ENCODE data around the gene BEND7. TPM values are rescaled to one million over a fixed set of nuclear protein-coding genes. Genes with fewer than 3 reads are reported as not detected.

The BEND7 gene
- polyA plus RNA-seq, 4 donors, result 29.5 to 39.1 (median 32.9) TPM

DNA sequence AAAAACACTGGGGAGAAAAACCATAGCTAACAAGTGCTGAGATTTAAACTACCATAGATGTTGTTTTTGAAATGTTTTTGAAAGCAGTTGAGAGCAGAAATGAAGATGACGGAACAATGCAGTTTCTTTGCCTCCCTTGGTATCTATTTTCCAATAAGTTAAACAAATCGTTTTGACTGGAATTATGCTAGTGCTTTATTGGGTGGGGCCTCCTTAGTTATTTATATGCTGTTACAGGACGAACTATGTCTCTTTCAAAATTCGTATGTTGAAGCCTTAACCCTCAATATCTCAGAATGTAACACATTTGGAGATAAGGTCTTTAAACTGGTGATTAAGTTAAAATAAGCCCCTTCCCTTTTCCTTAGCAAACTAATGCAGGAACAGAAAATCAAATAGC is 135.2 kb downstream of the BEND7 start:
- no peak for DNase-seq (ENCODE audit: low read depth in 4 of 4, low spot score in 3 of 4)

DNA sequence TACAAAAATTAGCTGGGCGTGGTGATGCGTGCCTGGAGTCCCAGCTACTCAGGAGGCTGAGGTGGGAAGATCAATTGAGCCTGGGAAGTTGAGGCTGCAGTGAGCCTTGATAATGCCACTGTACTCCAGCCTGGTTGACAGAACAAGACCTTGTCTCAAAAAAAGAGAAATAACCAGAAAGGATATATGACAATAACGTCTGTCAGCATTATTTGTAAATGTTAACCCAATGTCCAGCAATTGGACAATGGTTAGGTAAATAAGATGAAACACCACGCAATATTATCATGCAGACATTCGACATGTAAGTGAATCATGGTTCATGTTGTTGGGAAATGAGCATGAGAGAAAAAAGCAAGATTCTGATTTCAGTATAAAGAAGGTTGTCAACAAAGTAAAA is 136.1 kb downstream of the BEND7 start:
- no peak for DNase-seq (ENCODE audit: low read depth in 4 of 4, low spot score in 3 of 4)

Other genes with a start within 250 kb of the BEND7 start
- 10 to 100 TPM; 26.3 to 54.7 (median 43.2) TPM for gene PHYH, start 228.9 kb downstream of the BEND7 start, polyA plus RNA-seq (ENCODE audit: insufficient read length in 4 of 4)
- gene SEPHS1, start 180.7 kb downstream of the BEND7 start, polyA plus RNA-seq (ENCODE audit: insufficient read length in 4 of 4), result 100 to 1,000 TPM; 116 to 142 (median 134) TPM
- gene PRPF18, start 58.0 kb upstream of the BEND7 start, polyA plus RNA-seq (ENCODE audit: insufficient read length in 4 of 4), result 10 to 100 TPM; 24.2 to 28.9 (median 27.4) TPM